Astrocyte (in vitro differentiated cells and primary cell): Measurements from ENCODE around the gene CDKAL1.

ENCODE experiments used
- CTCF ChIP-seq: IDR thresholded peaks from 2 replicates; pipeline ENCODE4 v1.5.1; 2011; ENCODE audit warnings: low read depth, mild to moderate bottlenecking, inconsistent platforms, low read length, moderate library complexity; ENCODE audit not compliant: insufficient read depth
- EZH2 ChIP-seq: IDR thresholded peaks from 2 replicates; pipeline ENCODE4 v1.6.1; 2012; ENCODE audit warnings: mild to moderate bottlenecking, low read length, inconsistent platforms; ENCODE audit not compliant: insufficient read depth

- TF ChIP-seq CTCF (no peak), EZH2 (no peak)
Observed at GRCh38 chr6:20692023-20692422, 157.8 kb downstream of the CDKAL1 start.
